ENCODE measurements around the gene FASN.
A peak's percentile ranks its signal among the peaks of the same experiment; 100 is the strongest.

FASN gene

GRCh38 chr17:82072827-82073226, 25.2 kb downstream of the FASN start:
- DNase-seq = no peak

- no peak for DNase-seq
These were observed 27.4 kb downstream of the FASN start for GRCh38 chr17:82070611-82071010.

GRCh38 chr17:82065638-82066303, 32.3 kb downstream of the FASN start, which contains the start of gene DUS1L:
Gene DUS1L, minus strand, starts transcription at chr17:82065804. Its CDS starts 745 bp downstream, at chr17:82065059.
- peak; percentile 81 for DNase-seq

GRCh38 chr17:82065193-82065637, 32.8 kb downstream of the FASN start:
- DNase-seq = no peak

GRCh38 chr17:82064433-82065192, 33.4 kb downstream of the FASN start:
- DNase-seq = no peak

GRCh38 chr17:82063424-82064415, 34.3 kb downstream of the FASN start:
- no peak for DNase-seq

GRCh38 chr17:82062984-82063368, 35.1 kb downstream of the FASN start:
- no peak for DNase-seq

GRCh38 chr17:82062076-82062983, 35.7 kb downstream of the FASN start:
- DNase-seq = no peak

- no peak for DNase-seq
These were observed 36.8 kb downstream of the FASN start for GRCh38 chr17:82061047-82061925.

- no peak for DNase-seq
These were observed 37.4 kb downstream of the FASN start for GRCh38 chr17:82060614-82061013.

GRCh38 chr17:82060001-82060380, 38.0 kb downstream of the FASN start:
- no peak for DNase-seq

- DNase-seq = no peak
These were observed 38.6 kb downstream of the FASN start for GRCh38 chr17:82059272-82060000.

- DNase-seq = no peak
These were observed 39.2 kb downstream of the FASN start for GRCh38 chr17:82058855-82059249.

- DNase-seq = no peak
These were observed 39.7 kb downstream of the FASN start for GRCh38 chr17:82058230-82058854.

GRCh38 chr17:82056729-82057621, 41.1 kb downstream of the FASN start:
- no peak for DNase-seq

- no peak for DNase-seq
These were observed 41.9 kb downstream of the FASN start for GRCh38 chr17:82055965-82056728.

GRCh38 chr17:82055023-82055964, 42.7 kb downstream of the FASN start:
- no peak for DNase-seq
